ENCODE measurements around the gene LBX2.

- TF ChIP-seq CTCF (conservative IDR thresholded peaks at IDR 0.05; ENCODE audit: low read depth in 2 of 2), result no peak
- no peak for TF ChIP-seq EZH2phosphoT487 (IDR thresholded peaks at IDR 0.05; ENCODE audit: unreplicated experiment)
- no peak for TF ChIP-seq REST (IDR thresholded peaks at IDR 0.05; ENCODE audit: unreplicated experiment)
- TF ChIP-seq EZH2 (IDR thresholded peaks at IDR 0.05; ENCODE audit: low read depth, unreplicated experiment), result no peak
- TF ChIP-seq POLR2AphosphoS5 (IDR thresholded peaks at IDR 0.05; ENCODE audit: low read depth), result peak; percentile 89
- TF ChIP-seq JUNB (IDR thresholded peaks at IDR 0.05; ENCODE audit: unreplicated experiment), result no peak
- peak; percentile 98 for TF ChIP-seq ETS1 (IDR thresholded peaks at IDR 0.05)
- TF ChIP-seq NANOG (IDR thresholded peaks at IDR 0.05; ENCODE audit: borderline replicate concordance), result no peak
- TF ChIP-seq ZNF331 (CRISPR knock-in tag; IDR thresholded peaks at IDR 0.05; ENCODE audit: low read depth), result no peak
- TF ChIP-seq CREB1 (CRISPR knock-in tag; IDR thresholded peaks at IDR 0.05; ENCODE audit: low read depth), result peak; percentile 52
- TF ChIP-seq ZNF114 (CRISPR knock-in tag; IDR thresholded peaks at IDR 0.05), result no peak
- TF ChIP-seq STAT1 (IDR thresholded peaks at IDR 0.05; ENCODE audit: unreplicated experiment), result no peak
Observed at GRCh38 chr2:74529357-74530238, 30.2 kb upstream of the LBX2 start, which contains the start of the genes AUP1 and HTRA2.
